Muscle of arm (tissue), 12 donors: Measurements from ENCODE around the gene ZFP36L1. TPM values are rescaled to one million over a fixed set of nuclear protein-coding genes. Genes with fewer than 3 reads are reported as not detected.

Source experiments
- DNase-seq: peaks from one replicate; pipeline ENCODE4 v3.0.0-alpha.2; 2013
- polyA plus RNA-seq, 12 donors: library from polyadenylated mRNA; unstranded; fragments of 120-200 nt; gene quantifications; one replicate each; pipeline ENCODE4 v1.2.1, GENCODE V29; 2013; ENCODE audit not compliant: insufficient read length in 12 of 12

The ZFP36L1 gene
- polyA plus RNA-seq, 12 donors, result 156 to 487 (median 192) TPM

- no peak for DNase-seq
Observed at GRCh38 chr14:68741839-68742470, 50.9 kb downstream of the ZFP36L1 start.

- DNase-seq, result no peak
Observed at GRCh38 chr14:68741477-68741791, 51.4 kb downstream of the ZFP36L1 start.

DNA sequence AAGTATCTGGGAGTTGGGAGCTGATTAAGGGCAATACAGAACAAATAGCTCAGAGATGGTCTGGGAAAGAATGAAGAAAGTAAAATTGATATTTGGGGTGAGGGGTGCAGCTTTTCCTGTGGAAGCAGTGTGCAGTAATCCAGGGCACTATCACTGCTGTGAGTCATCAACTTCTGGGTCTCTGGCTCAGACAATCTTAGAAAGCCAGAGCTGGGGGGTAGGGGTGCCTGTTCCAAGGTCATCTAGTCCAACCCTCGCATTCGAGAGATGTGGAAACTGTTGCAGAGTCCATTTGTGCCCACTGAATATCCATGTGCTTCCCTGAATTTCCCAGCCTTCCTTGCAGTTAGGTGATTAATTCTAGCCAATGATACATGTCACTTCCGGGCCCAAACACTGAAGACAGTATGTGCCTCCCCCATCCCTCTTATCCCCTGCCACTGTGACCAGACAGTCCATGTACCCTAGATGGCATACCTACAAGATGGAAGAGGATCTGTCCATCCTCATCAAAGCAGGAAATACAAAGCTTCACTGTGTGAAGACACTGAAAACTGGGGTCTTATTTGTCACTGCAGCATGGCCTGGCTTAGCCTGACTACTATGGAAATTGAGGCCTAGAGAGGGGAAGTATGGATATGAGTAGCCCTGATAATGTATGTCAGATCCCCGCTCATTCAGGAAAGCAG lies 51.9 kb downstream of the ZFP36L1 start:
- DNase-seq, result no peak

DNA sequence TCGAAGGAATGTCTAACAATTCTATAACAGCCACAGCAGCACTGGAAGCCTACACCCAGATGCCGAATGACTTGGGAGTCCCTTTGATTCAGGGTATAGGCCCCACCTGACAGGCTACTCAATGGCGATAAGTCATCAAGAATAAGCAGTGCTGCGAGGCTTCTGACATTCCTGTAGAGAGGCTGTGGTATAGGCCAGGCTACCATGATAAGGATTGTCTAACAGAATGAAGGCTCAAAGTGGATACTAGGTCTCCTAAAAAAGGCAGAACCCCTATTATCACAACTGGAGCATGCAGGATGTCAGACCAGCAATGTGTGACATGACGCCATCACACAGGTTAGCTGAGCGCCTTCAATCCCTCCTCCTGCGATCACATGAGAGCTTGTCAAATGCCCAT lies 53.2 kb downstream of the ZFP36L1 start:
- DNase-seq, result no peak

DNA sequence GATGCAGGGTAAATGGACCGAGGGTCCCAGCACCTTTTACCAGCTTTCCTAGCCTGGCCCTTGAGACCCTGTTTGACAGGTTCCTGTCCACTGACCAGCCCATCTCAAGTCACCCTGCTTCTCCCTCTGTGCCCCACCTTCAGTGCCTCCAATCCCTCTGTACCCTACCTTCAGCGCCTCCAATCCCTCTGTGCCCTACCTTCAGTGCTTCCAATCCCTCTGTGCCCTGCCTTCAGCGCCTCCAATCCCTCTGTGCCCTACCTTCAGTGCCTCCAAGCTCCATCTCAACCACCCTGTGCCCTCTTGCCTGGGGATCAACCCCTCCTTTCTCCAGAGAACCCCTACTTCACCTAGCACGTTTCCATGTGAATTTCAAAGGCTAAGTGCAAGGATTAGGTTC lies 54.3 kb downstream of the ZFP36L1 start:
- no peak for DNase-seq

Other genes with a start within 250 kb of the ZFP36L1 start
- gene ACTN1, start 186.2 kb upstream of the ZFP36L1 start, polyA plus RNA-seq, result 10 to 100 TPM in 11 of 12 donors, not detected in 1; 36.6 to 76.0 (median 44.0) TPM